Lung (tissue), 12 donors: ENCODE results near the gene CHDH. TPM values are rescaled to one million over a fixed set of nuclear protein-coding genes. Genes with fewer than 3 reads are reported as not detected.

ENCODE experiments used
- ATAC-seq: fragments of 200-7000 bp; cut with Tn5 transposase; one replicate; pipeline ENCODE4 v1.9.1; 2020; ENCODE audit warnings: moderate number of reproducible peaks; ENCODE audit not compliant: insufficient read depth, low FRiP score
- DNase-seq, 3 donors: peaks; one replicate each; pipeline ENCODE4 v3.0.0-alpha.2; 2013 to 2017
- H3K27ac ChIP-seq, 2 donors: one replicate each; pipeline ENCODE4 v1.5.1; 2013; ENCODE audit warnings: mild to moderate bottlenecking in 2 of 2, moderate library complexity in 2 of 2, control low read depth in 1 of 2, inconsistent platforms in 1 of 2, low read depth in 1 of 2, low read length in 1 of 2
- H3K27me3 ChIP-seq, 3 donors: one replicate each; pipeline ENCODE4 v1.5.1; 2013; ENCODE audit warnings: low read length in 2 of 3; ENCODE audit not compliant: control insufficient read depth in 3 of 3, insufficient read depth in 3 of 3
- H3K36me3 ChIP-seq, 4 donors: one replicate each; pipeline ENCODE4 v1.5.1; 2013; ENCODE audit warnings: low read length in 4 of 4, mild to moderate bottlenecking in 1 of 4, moderate library complexity in 1 of 4; ENCODE audit not compliant: control insufficient read depth in 4 of 4, insufficient read depth in 4 of 4
- H3K4me1 ChIP-seq, 5 donors: one replicate each; pipeline ENCODE4 v1.5.1; 2013; ENCODE audit warnings: low read length in 5 of 5, mild to moderate bottlenecking in 2 of 5, moderate library complexity in 1 of 5; ENCODE audit not compliant: control insufficient read depth in 5 of 5, insufficient read depth in 5 of 5
- H3K4me3 ChIP-seq: one replicate; pipeline ENCODE4 v1.5.1; 2013; ENCODE audit warnings: mild to moderate bottlenecking, control low read depth, moderate library complexity
- H3K9ac ChIP-seq, 2 donors: one replicate each; pipeline ENCODE4 v1.5.1; 2013; ENCODE audit warnings: low read length in 2 of 2, control low read depth in 1 of 2; ENCODE audit not compliant: insufficient read depth in 1 of 2
- H3K9me3 ChIP-seq, 4 donors: one replicate each; pipeline ENCODE4 v1.5.1; 2013; ENCODE audit warnings: low read length in 3 of 4, mild to moderate bottlenecking in 1 of 4, moderate library complexity in 1 of 4; ENCODE audit not compliant: control insufficient read depth in 4 of 4, insufficient read depth in 3 of 4
- CTCF ChIP-seq: IDR thresholded peaks from 2 replicates; pipeline ENCODE4 v1.5.1; 2012; ENCODE audit warnings: mild to moderate bottlenecking; ENCODE audit errors: control extremely low read depth, extremely low read depth
- WGBS, 2 donors: extraction: QIAGEN DNeasy Blood & Tissue Kit; methylation state at CpG; one replicate each; pipeline ENCODE4 v1.1.7; 2013; 5-methylcytosine and 5-hydroxymethylcytosine counted together
- polyA plus RNA-seq, 2 donors: library from polyadenylated mRNA; stranded (reverse); fragments of 200-250 nt; gene quantifications; one replicate each; pipeline ENCODE4 v1.2.1, GENCODE V29; 2013
- total RNA-seq, 2 donors: library from RNA; depleted of rRNA in 1 of 2; stranded (reverse); fragments of >200 nt in 1 of 2; gene quantifications; one replicate each; pipeline ENCODE4 v1.2.1, GENCODE V29; 2014 to 2021
- donor health status: control.
- donor health status: control.
- donor health status: Bipolar disorder and iron deficiency.
- donor health status: healthy.
- donor health status: DM: yes; HTN: yes; CAD: no.

Gene CHDH
- total and polyA plus RNA-seq, 4 donors, result 1.5 to 10.9 (median 2.8) TPM

- no peaks in the 10 kb centered on the region for H3K27me3 ChIP-seq
- no peak for TF ChIP-seq CTCF
- H3K4me1 ChIP-seq, result peaks cover 0 to 4% (median 0%) of the 10 kb centered on the region in 5 donors
- WGBS, 2 donors, result 90 to 93% methylated on average over 1 of the region's 1 CpG
- no peaks in the 10 kb centered on the region for H3K9me3 ChIP-seq
- H3K27ac ChIP-seq, result no peak overlapping the region
- H3K36me3 ChIP-seq, result peaks cover 13 to 31% (median 23%) of the 10 kb centered on the region in 4 donors
- DNase-seq, result no peak
- no peak for ATAC-seq
- no peak overlapping the region for H3K9ac ChIP-seq
- no peak overlapping the region for H3K4me3 ChIP-seq
Observed at GRCh38 chr3:53863145-53863544, 16.9 kb upstream of the CHDH start.

GRCh38 chr3:53862241-53862640, 16.0 kb upstream of the CHDH start:
- peaks cover 0 to 4% (median 0%) of the 10 kb centered on the region in 5 donors for H3K4me1 ChIP-seq
- H3K9me3 ChIP-seq, result no peaks in the 10 kb centered on the region
- no peaks in the 10 kb centered on the region for H3K27me3 ChIP-seq
- no peak overlapping the region for H3K27ac ChIP-seq
- no peak overlapping the region for H3K4me3 ChIP-seq
- DNase-seq, result no peak
- no peak for TF ChIP-seq CTCF
- no peak overlapping the region for H3K9ac ChIP-seq
- ATAC-seq, result no peak
- WGBS, 2 donors, result 96 to 99% methylated on average over 3 of the region's 3 CpGs
- peaks cover 10 to 27% (median 20%) of the 10 kb centered on the region in 4 donors for H3K36me3 ChIP-seq

- WGBS, 2 donors, result 88% methylated on average over 4 of the region's 4 CpGs
- Histone ChIP-seq H3K4me3 (no peak overlapping the region), H3K9me3 (no peaks in the 10 kb centered on the region), H3K4me1 (peaks cover 0 to 4% (median 0%) of the 10 kb centered on the region in 5 donors), H3K9ac (no peak overlapping the region), H3K27ac (no peak overlapping the region), H3K36me3 (peaks cover 10 to 23% (median 19%) of the 10 kb centered on the region in 4 donors), H3K27me3 (no peaks in the 10 kb centered on the region)
- DNase-seq (no peak), ATAC-seq (no peak)
- TF ChIP-seq CTCF, result no peak
Observed at GRCh38 chr3:53860196-53860595, 14.0 kb upstream of the CHDH start.

GRCh38 chr3:53859178-53859577, 13.0 kb upstream of the CHDH start:
- WGBS, 2 donors, result 97% methylated on average over 6 of the region's 6 CpGs
- Histone ChIP-seq H3K4me3 (no peak overlapping the region), H3K9me3 (no peaks in the 10 kb centered on the region), H3K27me3 (no peaks in the 10 kb centered on the region), H3K9ac (no peak overlapping the region), H3K36me3 (peaks cover 3 to 21% (median 13%) of the 10 kb centered on the region in 4 donors), H3K27ac (no peak overlapping the region), H3K4me1 (peaks cover 0 to 4% (median 0%) of the 10 kb centered on the region in 5 donors)
- no peak for ATAC-seq
- DNase-seq, result no peak
- no peak for TF ChIP-seq CTCF
